HG03439 (cell line): ENCODE results near the gene MRPL39.

Source experiments
- ATAC-seq: cut with Tn5 transposase; IDR thresholded peaks from one replicate; pipeline ENCODE4 v1.9.1; 2021; ENCODE audit warnings: mild to moderate bottlenecking, moderate library complexity; ENCODE audit not compliant: unreplicated experiment

Gene MRPL39

GRCh38 chr21:25615880-25616279, 8.6 kb upstream of the MRPL39 start:
- ATAC-seq = no peak

GRCh38 chr21:25614441-25614840, 7.2 kb upstream of the MRPL39 start:
- ATAC-seq = no peak

- ATAC-seq = peak; percentile 86
Measured at GRCh38 chr21:25608044-25608737, 910 bp upstream of the MRPL39 start.

- ATAC-seq = no peak
Measured at GRCh38 chr21:25589887-25590286, 17.4 kb downstream of the MRPL39 start.

GRCh38 chr21:25586791-25587190, 20.5 kb downstream of the MRPL39 start:
- no peak for ATAC-seq

- ATAC-seq = no peak
Measured at GRCh38 chr21:25586326-25586725, 21.0 kb downstream of the MRPL39 start.

GRCh38 chr21:25584833-25585676, 22.2 kb downstream of the MRPL39 start:
- no peak for ATAC-seq

GRCh38 chr21:25583370-25584130, 23.7 kb downstream of the MRPL39 start:
- no peak for ATAC-seq

- no peak for ATAC-seq
Measured at GRCh38 chr21:25582888-25583287, 24.4 kb downstream of the MRPL39 start.

GRCh38 chr21:25582164-25582790, 25.0 kb downstream of the MRPL39 start:
- no peak for ATAC-seq

GRCh38 chr21:25581582-25581981, 25.7 kb downstream of the MRPL39 start:
- no peak for ATAC-seq

GRCh38 chr21:25580912-25581260, 26.4 kb downstream of the MRPL39 start:
- ATAC-seq = no peak

- ATAC-seq = no peak
Measured at GRCh38 chr21:25579226-25580013, 27.9 kb downstream of the MRPL39 start.

- peak; percentile 29 for ATAC-seq
Measured at GRCh38 chr21:25578056-25578961, 29.0 kb downstream of the MRPL39 start.

- no peak for ATAC-seq
Measured at GRCh38 chr21:25577424-25578055, 29.7 kb downstream of the MRPL39 start.

- ATAC-seq = no peak
Measured at GRCh38 chr21:25573409-25574206, 33.7 kb downstream of the MRPL39 start.

- peak; percentile 33 for ATAC-seq
Measured at GRCh38 chr21:25572861-25573310, 34.4 kb downstream of the MRPL39 start.

GRCh38 chr21:25571726-25572121, 35.6 kb downstream of the MRPL39 start:
- no peak for ATAC-seq
